ENCODE measurements around the gene NFASC.

- TF ChIP-seq CTCF (IDR thresholded peaks at IDR 0.05; ENCODE audit: low read depth, low read length, poor library complexity, severe bottlenecking) (no peak), EZH2phosphoT487 (IDR thresholded peaks at IDR 0.05; ENCODE audit: borderline replicate concordance, low read length) (no peak)
These were observed 187.3 kb downstream of the NFASC start for GRCh38 chr1:205057808-205058575.
